Measurements from ENCODE around the gene SOX12. TPM values are rescaled to one million over a fixed set of nuclear protein-coding genes. Genes with fewer than 3 reads are reported as not detected.

Gene SOX12
- total RNA-seq, 2 experiments from 2014 or later, result 12.8 to 13.0 TPM

DNA sequence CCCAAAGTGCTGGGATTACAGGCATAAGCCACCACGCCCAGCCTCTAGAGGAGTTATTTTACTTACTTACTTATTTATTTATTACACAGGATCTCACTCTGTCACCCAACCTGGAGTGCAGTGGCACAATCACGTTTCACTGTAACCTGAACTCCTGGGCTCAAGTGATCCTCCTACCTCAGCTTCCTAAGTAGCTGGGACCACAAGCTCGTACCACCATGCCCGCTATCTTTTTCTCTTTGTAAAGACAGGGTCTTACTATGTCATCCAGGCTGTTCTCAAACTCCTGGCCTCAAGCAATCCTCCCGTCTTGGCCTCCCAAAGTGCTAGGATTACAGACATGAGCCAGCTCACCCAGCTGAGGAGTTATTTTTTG lies 53.6 kb downstream of the SOX12 start:
- Mint-ChIP-seq H3K4me1 (ENCODE audit: low read depth) (peaks cover 18% of the 10 kb centered on the region), H3K4me3 (peak overlapping the region; percentile 83), H3K36me3 (ENCODE audit: low read depth) (peaks cover 11% of the 10 kb centered on the region), H3K27ac (no peak overlapping the region), H3K27me3 (no peaks in the 10 kb centered on the region), H3K9me3 (no peaks in the 10 kb centered on the region)
- TF ChIP-seq, protein P1, sequence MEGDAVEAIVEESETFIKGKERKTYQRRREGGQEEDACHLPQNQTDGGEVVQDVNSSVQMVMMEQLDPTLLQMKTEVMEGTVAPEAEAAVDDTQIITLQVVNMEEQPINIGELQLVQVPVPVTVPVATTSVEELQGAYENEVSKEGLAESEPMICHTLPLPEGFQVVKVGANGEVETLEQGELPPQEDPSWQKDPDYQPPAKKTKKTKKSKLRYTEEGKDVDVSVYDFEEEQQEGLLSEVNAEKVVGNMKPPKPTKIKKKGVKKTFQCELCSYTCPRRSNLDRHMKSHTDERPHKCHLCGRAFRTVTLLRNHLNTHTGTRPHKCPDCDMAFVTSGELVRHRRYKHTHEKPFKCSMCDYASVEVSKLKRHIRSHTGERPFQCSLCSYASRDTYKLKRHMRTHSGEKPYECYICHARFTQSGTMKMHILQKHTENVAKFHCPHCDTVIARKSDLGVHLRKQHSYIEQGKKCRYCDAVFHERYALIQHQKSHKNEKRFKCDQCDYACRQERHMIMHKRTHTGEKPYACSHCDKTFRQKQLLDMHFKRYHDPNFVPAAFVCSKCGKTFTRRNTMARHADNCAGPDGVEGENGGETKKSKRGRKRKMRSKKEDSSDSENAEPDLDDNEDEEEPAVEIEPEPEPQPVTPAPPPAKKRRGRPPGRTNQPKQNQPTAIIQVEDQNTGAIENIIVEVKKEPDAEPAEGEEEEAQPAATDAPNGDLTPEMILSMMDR (IDR thresholded peaks at IDR 0.05), result no peak
- DNase-seq (no peak), ATAC-seq (no peak)
- intact Hi-C loops (cut with micrococcal nuclease), result no loop called here
- ChIA-PET CTCF (interaction anchor here (1.4 kb wide), 1 partner anchor 60 kb away, joined by 3 read pairs; no protein-coding TSS in a partner anchor), POLR2A (interaction anchor here (1.9 kb wide), 1 partner anchor 48 kb away, joined by 4 read pairs; no protein-coding TSS in a partner anchor)

Other genes with a start within 250 kb of the SOX12 start
- not detected for gene DEFB125, start 237.9 kb upstream of the SOX12 start, total RNA-seq
- gene DEFB126, start 183.0 kb upstream of the SOX12 start, total RNA-seq, result not detected
- not detected for gene DEFB127, start 168.1 kb upstream of the SOX12 start, total RNA-seq
- gene DEFB128, start 135.8 kb upstream of the SOX12 start, total RNA-seq, result not detected
- not detected for gene DEFB129, start 98.3 kb upstream of the SOX12 start, total RNA-seq
- not detected for gene DEFB132, start 67.8 kb upstream of the SOX12 start, total RNA-seq
- 1 to 10 TPM; 7.1 to 7.4 TPM for gene C20orf96, start 34.8 kb upstream of the SOX12 start, total RNA-seq
- gene ZCCHC3, start 28.0 kb upstream of the SOX12 start, total RNA-seq, result 10 to 100 TPM; 17.8 to 18.0 TPM
- gene NRSN2, start 21.6 kb downstream of the SOX12 start, total RNA-seq, result 1 to 10 TPM; 8.0 to 8.7 TPM
- 10 to 100 TPM; 59.5 to 62.5 TPM for gene TRIB3, start 55.2 kb downstream of the SOX12 start, total RNA-seq
- gene RBCK1, start 82.7 kb downstream of the SOX12 start, total RNA-seq, result 100 to 1,000 TPM; 122 to 130 TPM
- 10 to 100 TPM; 22.2 to 23.8 TPM for gene TBC1D20, start 137.0 kb downstream of the SOX12 start, total RNA-seq
- gene CSNK2A1, start 218.2 kb downstream of the SOX12 start, total RNA-seq, result 100 to 1,000 TPM; 169 to 174 TPM